ENCODE measurements around the gene SCTR. TPM values are rescaled to one million over a fixed set of nuclear protein-coding genes. Genes with fewer than 3 reads are reported as not detected.

Gene SCTR
- total and polyA plus RNA-seq, 2 of the 8 experiments (the other 6 are each of a cell fraction or from before 2014, with no cell fraction given) = 0.15 TPM; not detected in 1

GRCh38 chr2:119520696-119521432 lies 3.4 kb downstream of the SCTR start (continued):
- TF ChIP-seq HDAC2 (IDR thresholded peaks at IDR 0.05; ENCODE audit: borderline replicate concordance in 1 of 2, low read depth in 2 of 2, low read length in 2 of 2) (no peak), E2F6 (IDR thresholded peaks at IDR 0.05) (no peak), KDM1A (IDR thresholded peaks at IDR 0.05; ENCODE audit: borderline replicate concordance, low read length) (no peak)

Data from H1 (cell line).